Measurements from ENCODE around the gene CEP350.
"Not testable (repeated sequence)": the region's sequence is repeated elsewhere in the genome, so short reads cannot be mapped to it uniquely, and the experiment has no call there.

Gene CEP350

DNA sequence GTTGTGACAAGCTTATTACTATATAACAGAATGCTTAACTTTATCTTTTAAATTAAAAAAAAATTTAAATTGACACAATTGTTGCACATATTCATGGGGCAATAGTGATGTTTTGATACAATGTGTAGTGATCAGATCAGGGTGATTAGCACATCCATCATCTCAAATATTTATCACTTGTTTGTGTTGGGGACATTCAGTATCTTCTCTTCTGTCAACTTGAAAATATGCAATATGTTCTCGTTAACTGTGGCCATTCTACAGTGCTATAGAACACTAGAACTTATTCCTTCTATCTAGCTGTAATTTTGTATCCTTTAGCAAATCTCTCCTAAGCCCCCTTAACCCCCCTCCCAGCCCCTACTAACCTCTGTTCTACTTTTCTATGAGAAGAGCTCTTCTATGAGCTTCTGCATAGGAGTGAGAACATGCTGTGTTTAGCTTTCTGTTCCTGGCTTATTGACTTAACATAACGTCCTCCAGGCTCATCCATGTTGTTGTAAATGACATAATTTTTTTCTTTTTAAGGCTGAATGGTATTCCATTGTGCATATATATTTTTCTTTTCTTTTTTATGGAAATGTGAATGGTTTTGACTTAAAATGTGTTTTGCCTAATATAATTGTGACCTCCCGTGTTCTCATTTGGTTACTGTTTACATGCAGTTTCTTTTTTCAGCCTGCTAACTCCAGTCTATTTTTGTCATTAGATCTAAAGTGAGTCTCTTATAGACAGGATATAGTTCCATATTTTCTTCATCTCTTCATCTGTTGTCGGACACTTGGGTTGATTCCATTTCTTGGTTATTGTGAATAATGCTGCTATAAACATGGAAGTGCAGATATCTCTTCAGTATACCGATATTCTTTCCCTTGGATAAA, 23.8 kb downstream of the CEP350 start:
- no peak for DNase-seq (ENCODE audit: low read depth in 2 of 2, low spot score in 1 of 2)

GRCh38 chr1:179984101-179984500, 29.5 kb downstream of the CEP350 start:
- no peak for DNase-seq (ENCODE audit: low read depth in 2 of 2, low spot score in 1 of 2)

GRCh38 chr1:179984942-179985341, 30.3 kb downstream of the CEP350 start:
- no peak for DNase-seq (ENCODE audit: low read depth in 2 of 2, low spot score in 1 of 2)

DNA sequence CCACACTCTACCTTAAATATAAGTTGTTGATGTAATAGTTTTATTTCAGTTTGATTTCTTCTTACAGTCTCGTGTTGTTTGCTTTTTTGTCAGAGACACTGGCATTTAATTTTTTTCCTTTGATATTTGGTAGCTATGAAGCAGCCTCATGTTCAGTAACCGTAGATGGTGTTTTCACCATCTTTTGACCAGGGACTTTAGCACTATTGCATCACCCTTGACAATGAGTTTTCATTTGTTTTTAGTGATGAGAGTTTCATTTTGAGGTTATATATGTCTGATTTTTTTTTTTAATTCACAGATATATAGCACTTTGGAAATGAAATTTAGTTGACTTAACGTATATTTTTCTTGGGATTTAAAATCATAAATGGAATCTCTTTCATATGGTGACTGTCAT, 36.2 kb downstream of the CEP350 start:
- no peak for DNase-seq (ENCODE audit: low read depth in 2 of 2, low spot score in 1 of 2)

DNA sequence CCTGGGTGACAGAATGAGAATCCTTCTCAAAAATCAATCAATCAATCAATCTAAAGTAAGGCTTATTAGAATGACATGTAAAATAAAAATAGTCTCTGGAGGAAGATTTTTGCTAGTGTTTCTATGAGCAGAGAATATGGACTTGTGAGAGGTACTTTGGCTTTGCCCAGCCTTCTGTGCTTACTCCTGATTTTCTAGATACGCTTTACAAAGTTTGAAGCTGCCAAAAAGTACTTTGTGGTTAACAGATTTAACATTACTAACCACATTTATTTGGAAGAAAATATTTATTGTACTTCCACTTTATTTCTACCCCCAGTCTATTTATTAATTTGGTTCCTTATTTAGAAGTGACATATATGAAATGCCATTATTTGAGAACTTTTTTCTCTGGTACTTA, 41.0 kb downstream of the CEP350 start:
- no peak for DNase-seq (ENCODE audit: low read depth in 2 of 2, low spot score in 1 of 2)

DNA sequence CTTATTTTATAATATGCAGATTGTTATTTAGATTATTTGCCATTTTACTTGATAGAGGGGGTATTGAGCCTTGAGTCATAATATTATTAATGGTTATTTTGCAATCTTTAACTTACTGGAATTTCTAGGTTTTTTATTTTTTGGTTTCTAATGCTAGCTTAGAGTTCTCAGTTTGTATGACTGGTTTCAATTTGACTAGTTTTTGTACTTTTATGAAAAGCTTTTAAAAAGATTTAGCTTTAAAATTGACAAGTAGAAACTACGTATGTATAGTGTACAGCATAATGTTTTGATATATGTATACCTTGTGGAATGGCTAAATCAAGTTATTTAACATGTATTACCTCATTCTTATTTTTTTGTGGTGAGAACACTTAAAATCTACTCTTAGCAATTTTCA, 41.5 kb downstream of the CEP350 start:
- no peak for DNase-seq (ENCODE audit: low read depth in 2 of 2, low spot score in 1 of 2)

- no peak for DNase-seq (ENCODE audit: low read depth in 2 of 2, low spot score in 1 of 2)
These were observed 46.0 kb downstream of the CEP350 start for GRCh38 chr1:180000575-180000974.

DNA sequence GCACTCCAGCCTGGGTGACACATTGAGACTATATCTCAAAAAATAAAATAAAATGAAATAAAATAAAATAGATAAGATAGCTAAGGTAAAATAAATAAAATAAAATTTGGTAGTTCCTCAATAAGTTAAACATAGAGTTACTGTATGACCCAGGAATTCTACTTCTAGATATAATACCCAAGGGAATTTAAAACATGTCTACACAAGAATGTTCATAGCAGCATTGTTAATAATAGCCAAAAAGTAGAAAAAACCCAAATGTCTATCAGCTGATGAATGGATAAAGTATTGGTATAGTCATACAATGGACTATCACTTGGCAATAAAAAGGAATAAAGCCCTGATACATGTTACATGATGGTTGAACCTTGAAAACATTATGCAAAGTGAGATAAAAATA, 47.8 kb downstream of the CEP350 start:
- DNase-seq (ENCODE audit: low read depth in 2 of 2, low spot score in 1 of 2) = no peak

DNA sequence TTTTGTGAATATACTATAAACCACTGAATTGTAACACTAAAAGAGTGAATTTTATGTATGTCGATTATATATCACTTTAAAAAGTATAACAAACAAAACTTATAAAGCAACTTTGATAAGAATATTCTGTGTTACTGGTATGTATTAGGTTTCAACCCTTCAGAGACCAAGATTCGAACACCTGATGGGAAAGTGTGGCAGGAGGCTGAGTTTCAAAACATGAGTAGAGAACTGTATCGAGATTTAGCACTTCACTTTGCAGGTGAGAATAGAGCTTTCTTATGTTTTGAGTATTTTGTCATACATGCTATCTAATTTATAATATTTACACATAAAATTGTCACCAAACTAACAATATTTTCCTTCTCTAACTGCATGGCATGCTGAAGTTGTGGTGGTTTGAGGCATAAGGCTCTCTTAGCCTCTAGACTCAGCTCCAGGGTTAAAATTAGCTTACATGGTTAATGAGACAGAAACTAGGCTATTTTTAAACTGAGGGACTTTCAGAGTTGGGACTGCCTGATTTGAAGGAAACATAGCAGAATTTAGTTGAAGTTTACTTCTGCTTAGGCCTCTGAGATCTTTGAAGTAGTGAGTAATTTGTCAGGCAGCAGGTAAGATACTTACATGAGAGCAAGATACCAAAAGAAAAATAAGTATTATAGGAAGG, 48.6 kb downstream of the CEP350 start:
- DNase-seq (ENCODE audit: low read depth in 2 of 2, low spot score in 1 of 2) = no peak

DNA sequence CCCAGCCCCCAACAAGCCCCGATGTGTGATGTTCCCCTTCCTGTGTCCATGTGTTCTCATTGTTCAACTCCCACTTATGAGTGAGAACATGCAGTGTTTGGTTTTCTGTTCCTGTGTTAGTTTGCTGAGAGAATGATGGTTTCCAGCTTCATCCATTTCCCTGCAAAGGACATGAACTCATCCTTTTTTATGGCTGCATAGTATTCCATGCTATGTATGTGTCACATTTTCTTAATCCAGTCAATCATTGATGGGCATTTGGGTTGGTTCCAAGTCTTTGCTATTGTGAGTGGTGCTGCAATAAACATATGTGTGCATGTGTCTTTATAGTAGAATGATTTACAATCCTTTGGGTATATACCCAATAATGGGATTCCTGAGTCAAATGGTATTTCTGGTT, 52.2 kb downstream of the CEP350 start:
- DNase-seq (ENCODE audit: low read depth in 2 of 2, low spot score in 1 of 2) = not testable (repeated sequence)

DNA sequence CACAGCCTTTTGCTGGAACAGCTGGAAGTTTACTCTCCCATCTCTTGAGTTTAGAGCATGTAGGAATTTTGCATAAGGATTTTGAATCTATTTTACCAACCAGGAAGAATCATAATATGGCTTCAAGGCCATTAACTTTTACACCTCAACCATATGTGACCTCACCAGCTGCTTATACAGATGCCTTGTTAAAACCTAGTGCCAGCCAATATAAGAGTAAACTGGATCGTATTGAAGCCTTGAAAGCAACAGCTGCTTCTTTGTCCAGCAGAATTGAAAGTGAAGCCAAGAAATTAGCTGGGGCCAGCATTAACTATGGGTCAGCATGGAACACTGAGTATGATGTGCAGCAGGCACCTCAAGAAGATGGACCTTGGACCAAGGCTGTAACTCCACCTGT, 65.4 kb downstream of the CEP350 start:
- no peak for DNase-seq (ENCODE audit: low read depth in 2 of 2, low spot score in 1 of 2)

GRCh38 chr1:180026556-180026955, 71.9 kb downstream of the CEP350 start:
- DNase-seq (ENCODE audit: low read depth in 2 of 2, low spot score in 1 of 2) = no peak

GRCh38 chr1:180027949-180028445, 73.4 kb downstream of the CEP350 start:
- no peak for DNase-seq (ENCODE audit: low read depth in 2 of 2, low spot score in 1 of 2)

GRCh38 chr1:180028864-180029263, 74.3 kb downstream of the CEP350 start:
- no peak for DNase-seq (ENCODE audit: low read depth in 2 of 2, low spot score in 1 of 2)

DNA sequence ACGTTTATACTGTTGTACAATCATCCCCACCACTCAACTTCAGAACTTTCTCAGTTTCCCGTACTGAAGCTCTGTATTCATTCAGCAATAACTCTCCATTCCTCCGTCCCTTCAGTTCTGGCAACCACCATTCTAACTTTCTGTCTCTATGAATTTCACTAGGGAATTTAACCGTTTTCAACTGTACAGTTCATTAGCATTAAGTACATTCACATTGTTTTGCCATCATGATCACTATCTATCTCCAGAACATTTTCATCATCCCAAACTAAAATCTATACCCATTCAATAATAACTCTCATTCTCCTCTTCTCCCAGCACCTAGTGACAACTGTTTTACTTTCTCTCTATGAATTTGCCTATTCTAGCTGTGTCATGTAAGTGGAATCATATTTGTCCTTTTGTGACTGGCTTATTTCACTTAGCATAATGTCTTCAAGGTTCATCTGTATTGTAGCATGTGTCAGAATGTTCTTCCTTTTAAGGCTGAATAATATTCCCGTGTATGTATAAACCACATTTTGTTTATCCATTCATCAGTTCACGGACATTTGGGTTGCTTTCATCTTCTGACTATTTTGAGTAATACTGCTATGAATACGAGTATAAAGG, 75.0 kb downstream of the CEP350 start:
- DNase-seq (ENCODE audit: low read depth in 2 of 2, low spot score in 1 of 2) = no peak

DNA sequence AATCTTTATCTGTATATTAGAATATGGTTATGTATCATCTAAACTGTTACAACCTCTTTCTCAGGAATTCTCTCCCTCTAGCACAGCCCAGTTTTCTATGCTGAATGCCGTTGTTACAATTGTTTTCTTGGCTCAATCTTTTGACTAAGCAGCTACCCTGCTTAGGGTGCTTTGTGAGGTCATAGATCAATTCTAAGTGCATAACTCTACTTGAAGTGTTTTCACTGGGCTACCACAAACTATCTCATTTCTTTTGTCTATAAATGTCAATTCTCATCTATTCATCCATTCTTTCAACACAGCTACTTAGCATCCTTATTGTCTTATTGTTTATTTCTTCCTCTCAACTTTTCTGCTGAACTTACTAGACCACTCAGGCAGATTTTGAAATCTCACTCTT, 77.1 kb downstream of the CEP350 start:
- DNase-seq (ENCODE audit: low read depth in 2 of 2, low spot score in 1 of 2) = no peak

GRCh38 chr1:180033390-180033789, 78.8 kb downstream of the CEP350 start:
- no peak for DNase-seq (ENCODE audit: low read depth in 2 of 2, low spot score in 1 of 2)

- no peak for DNase-seq (ENCODE audit: low read depth in 2 of 2, low spot score in 1 of 2)
These were observed 85.4 kb downstream of the CEP350 start for GRCh38 chr1:180040034-180040433.

DNA sequence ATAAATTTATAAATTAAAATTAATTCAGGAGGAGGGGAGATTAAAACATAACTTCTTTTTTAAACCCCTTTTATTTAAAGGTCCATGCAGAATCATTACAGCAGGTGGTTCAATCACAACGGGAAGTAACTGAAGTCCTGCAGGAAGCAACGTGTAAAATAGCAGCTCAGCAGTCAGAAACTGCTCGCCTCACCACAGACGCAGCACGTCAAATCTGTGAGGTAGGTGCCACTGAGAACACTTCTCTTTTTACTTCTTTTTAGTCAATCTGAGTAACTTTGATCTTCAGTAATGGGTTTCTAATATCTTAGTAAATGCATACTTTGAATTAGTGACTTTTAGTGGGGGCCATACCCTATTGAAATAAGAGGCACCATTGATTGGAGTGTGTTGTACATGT, 87.0 kb downstream of the CEP350 start:
- DNase-seq (ENCODE audit: low read depth in 2 of 2, low spot score in 1 of 2) = no peak

DNA sequence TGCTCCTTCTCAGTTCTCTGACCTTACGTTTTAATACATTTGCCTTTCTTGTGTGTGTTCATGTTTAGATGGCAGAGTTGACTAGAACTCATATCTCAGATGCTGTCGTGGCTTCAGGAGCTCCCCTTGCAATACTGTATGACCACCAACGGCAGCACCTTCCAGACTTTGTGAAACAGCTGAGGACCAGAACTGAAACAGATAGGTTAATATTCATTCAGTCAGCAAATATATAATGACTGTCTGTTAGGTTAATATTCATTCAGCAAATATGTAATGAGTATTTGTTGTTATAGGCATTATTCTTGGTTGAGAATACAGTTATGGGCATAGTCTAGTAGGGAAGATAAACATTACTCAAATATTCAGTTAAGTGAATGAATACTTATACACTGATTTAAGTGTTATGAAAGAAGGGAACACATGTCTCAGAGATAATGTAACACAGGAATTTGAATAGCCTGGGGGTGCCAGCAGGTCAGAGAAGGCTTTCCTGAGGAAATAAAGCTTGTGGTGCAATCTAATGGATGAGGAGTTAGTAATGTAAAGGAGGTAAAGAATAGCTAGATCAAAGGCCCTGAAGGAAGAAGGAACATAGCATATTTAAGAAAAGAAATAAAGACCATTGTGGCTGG, 88.5 kb downstream of the CEP350 start:
- DNase-seq (ENCODE audit: low read depth in 2 of 2, low spot score in 1 of 2) = no peak

- no peak for DNase-seq (ENCODE audit: low read depth in 2 of 2, low spot score in 1 of 2)
These were observed 89.2 kb downstream of the CEP350 start for GRCh38 chr1:180043785-180044184.

- no peak for DNase-seq (ENCODE audit: low read depth in 2 of 2, low spot score in 1 of 2)
These were observed 92.1 kb downstream of the CEP350 start for GRCh38 chr1:180046674-180047073.
